IMR-90 (cell line): ENCODE measurements around the gene BHLHE23. TPM values are rescaled to one million over a fixed set of nuclear protein-coding genes. Genes with fewer than 3 reads are reported as not detected.

Experiments
- ATAC-seq: fragments of 200-7000 bp; cut with Tn5 transposase; 2 replicates; pipeline ENCODE4 v1.9.1; 2020; ENCODE audit warnings: low read depth, mild to moderate bottlenecking, moderate library complexity
- BruUV-seq: library from RNA; stranded (reverse); fragments of 400-500 nt; replicated peaks from 2 replicates; lab custom pipeline; 2021; lab: Mats Ljungman, UMichigan
- CTCF ChIA-PET: fragments of 300-600 bp; formaldehyde crosslinking; extraction: SDS; loops from one replicate; lab custom pipeline; 2021; ENCODE audit warnings: antibody characterized with exemption; lab: Yijun Ruan, JAX
- POLR2A ChIA-PET: fragments of 300-600 bp; sonication (Branson Sonifier 250); formaldehyde crosslinking; loops from one replicate; lab custom pipeline; 2022; ENCODE audit warnings: antibody characterized with exemption; ENCODE audit not compliant: unreplicated experiment; lab: Charles Lee
- DNase-seq: peaks from one replicate; pipeline ENCODE4 v3.0.0; 2013
- H2AFZ ChIP-seq: replicated peaks from 2 replicates; pipeline ENCODE3; 2013; ENCODE audit warnings: low read length, mild to moderate bottlenecking; ENCODE audit not compliant: poor library complexity
- H2AK5ac ChIP-seq: 2 replicates; pipeline ENCODE4 v1.6.1; 2013; ENCODE audit warnings: low read depth, low read length, inconsistent platforms
- H2AK9ac ChIP-seq: replicated peaks from 2 replicates; pipeline ENCODE3; 2013; ENCODE audit warnings: mild to moderate bottlenecking, low read depth, low read length, moderate library complexity; ENCODE audit not compliant: poor library complexity
- H2BK120ac ChIP-seq: 2 replicates; pipeline ENCODE4 v1.6.1; 2013; ENCODE audit warnings: low read depth, low read length, inconsistent platforms
- H2BK15ac ChIP-seq: 3 replicates; pipeline ENCODE4 v1.6.1; 2013; ENCODE audit warnings: low read depth, low read length, inconsistent platforms
- H2BK20ac ChIP-seq: 2 replicates; pipeline ENCODE4 v1.6.1; 2013; ENCODE audit warnings: low read depth, mild to moderate bottlenecking, inconsistent platforms, low read length, moderate library complexity
- H2BK5ac ChIP-seq: 2 replicates; pipeline ENCODE4 v1.6.1; 2013; ENCODE audit warnings: mild to moderate bottlenecking, low read depth, low read length, inconsistent platforms; ENCODE audit not compliant: poor library complexity, severe bottlenecking
- H3K14ac ChIP-seq: replicated peaks from 2 replicates; pipeline ENCODE4 v1.6.1; 2013; ENCODE audit warnings: low read depth, low read length, inconsistent platforms
- H3K18ac ChIP-seq: 2 replicates; pipeline ENCODE4 v1.6.1; 2013; ENCODE audit warnings: low read depth, low read length, control low read depth
- H3K23ac ChIP-seq: 2 replicates; pipeline ENCODE4 v1.6.1; 2013; ENCODE audit warnings: low read depth, low read length, inconsistent platforms
- H3K27ac ChIP-seq: 2 replicates; pipeline ENCODE4 v1.5.1; 2013; ENCODE audit warnings: mild to moderate bottlenecking, control low read depth, low read length; ENCODE audit not compliant: insufficient read depth
- H3K27me3 ChIP-seq: 2 replicates; pipeline ENCODE4 v1.6.1; 2013; ENCODE audit warnings: low read length; ENCODE audit not compliant: control insufficient read depth, insufficient read depth
- H3K36me3 ChIP-seq: 2 replicates; pipeline ENCODE4 v1.6.1; 2013; ENCODE audit warnings: low read length, mixed read lengths; ENCODE audit not compliant: control insufficient read depth, insufficient read depth
- H3K4ac ChIP-seq: 2 replicates; pipeline ENCODE4 v1.6.1; 2013; ENCODE audit warnings: low read depth, low read length, inconsistent platforms
- H3K4me1 ChIP-seq: 2 replicates; pipeline ENCODE4 v1.6.1; 2013; ENCODE audit warnings: low read length, mixed read lengths; ENCODE audit not compliant: control insufficient read depth, insufficient read depth
- H3K4me2 ChIP-seq: 2 replicates; pipeline ENCODE4 v1.6.1; 2013; ENCODE audit warnings: low read depth, mild to moderate bottlenecking, control low read depth, low read length, moderate library complexity
- H3K4me3 ChIP-seq: 2 replicates; pipeline ENCODE4 v1.5.1; 2013; ENCODE audit warnings: low read depth, mild to moderate bottlenecking, control low read depth, low read length, moderate library complexity; ENCODE audit not compliant: insufficient read depth
- H3K56ac ChIP-seq: 2 replicates; pipeline ENCODE4 v1.6.1; 2013; ENCODE audit warnings: low read length, inconsistent platforms; ENCODE audit not compliant: insufficient read depth; ENCODE audit errors: extremely low read depth
- H3K79me1 ChIP-seq, 2 experiments: 2 replicates each; pipeline ENCODE4 v1.6.1; 2013; ENCODE audit warnings: low read length in 2 of 2, inconsistent platforms in 1 of 2, low read depth in 1 of 2
- H3K9ac ChIP-seq: 2 replicates; pipeline ENCODE4 v1.6.1; 2013; ENCODE audit warnings: low read depth, low read length, control low read depth
- H3K9me1 ChIP-seq: 2 replicates; pipeline ENCODE4 v1.6.1; 2013; ENCODE audit warnings: low read length, inconsistent platforms; ENCODE audit not compliant: insufficient read depth
- H3K9me3 ChIP-seq: 2 replicates; pipeline ENCODE4 v1.6.1; 2013; ENCODE audit warnings: low read length; ENCODE audit not compliant: control insufficient read depth, insufficient read depth
- H4K20me1 ChIP-seq: 2 replicates; pipeline ENCODE4 v1.6.1; 2013; ENCODE audit warnings: low read length, inconsistent platforms; ENCODE audit not compliant: insufficient read depth
- H4K5ac ChIP-seq: 2 replicates; pipeline ENCODE4 v1.6.1; 2013; ENCODE audit warnings: mild to moderate bottlenecking, low read depth, low read length, control low read depth
- H4K8ac ChIP-seq, 2 experiments: 2 replicates each; pipeline ENCODE4 v1.6.1; 2013; ENCODE audit warnings: low read depth in 2 of 2, low read length in 2 of 2, control low read depth in 1 of 2, inconsistent platforms in 1 of 2
- H4K91ac ChIP-seq: 2 replicates; pipeline ENCODE4 v1.6.1; 2013; ENCODE audit warnings: low read depth, low read length, inconsistent platforms; ENCODE audit not compliant: insufficient read depth
- BHLHE40 ChIP-seq: fragments of 150-350 bp; IDR thresholded peaks from 2 replicates; pipeline ENCODE4 v1.6.1; 2016; ENCODE audit warnings: mild to moderate bottlenecking, low read depth, low read length
- CEBPB ChIP-seq: IDR thresholded peaks from 2 replicates; pipeline ENCODE4 v1.6.1; 2012; ENCODE audit warnings: low read depth, low read length, improper control_type of control experiment
- CHD1 ChIP-seq: IDR thresholded peaks from 2 replicates; pipeline ENCODE4 v1.6.1; 2012; ENCODE audit warnings: low read depth, low read length, improper control_type of control experiment
- CTCF ChIP-seq: conservative IDR thresholded peaks from 2 replicates; pipeline ENCODE4 v1.5.1; 2012; ENCODE audit warnings: mild to moderate bottlenecking, low read depth, low read length, improper control_type of control experiment
- ELK1 ChIP-seq: fragments of 150-350 bp; IDR thresholded peaks from 2 replicates; pipeline ENCODE4 v1.6.1; 2016; ENCODE audit warnings: low read depth, mild to moderate bottlenecking, low read length, moderate library complexity, borderline replicate concordance
- FOS ChIP-seq: fragments of 150-350 bp; IDR thresholded peaks from 2 replicates; pipeline ENCODE4 v1.6.1; 2016; ENCODE audit warnings: low read depth, low read length
- MAFK ChIP-seq: IDR thresholded peaks from 2 replicates; pipeline ENCODE4 v1.6.1; 2012; ENCODE audit warnings: low read depth, low read length, improper control_type of control experiment
- MAZ ChIP-seq: IDR thresholded peaks from 2 replicates; pipeline ENCODE4 v1.6.1; 2012; ENCODE audit warnings: low read depth, mild to moderate bottlenecking, low read length, improper control_type of control experiment, moderate library complexity, borderline replicate concordance
- MXI1 ChIP-seq: IDR thresholded peaks from 2 replicates; pipeline ENCODE4 v1.6.1; 2012; ENCODE audit warnings: low read depth, mild to moderate bottlenecking, low read length, moderate library complexity, borderline replicate concordance
- NFE2L2 ChIP-seq: fragments of 150-350 bp; IDR thresholded peaks from 2 replicates; pipeline ENCODE4 v1.6.1; 2016; ENCODE audit warnings: low read depth, mild to moderate bottlenecking, low read length
- POLR2A ChIP-seq: IDR thresholded peaks from 2 replicates; pipeline ENCODE4 v1.6.1; 2012; ENCODE audit warnings: mild to moderate bottlenecking, low read depth, low read length
- RAD21 ChIP-seq: IDR thresholded peaks from 2 replicates; pipeline ENCODE4 v1.6.1; 2012; ENCODE audit warnings: low read length, improper control_type of control experiment
- RCOR1 ChIP-seq: IDR thresholded peaks from 2 replicates; pipeline ENCODE4 v1.6.1; 2012; ENCODE audit warnings: mild to moderate bottlenecking, low read length, improper control_type of control experiment; ENCODE audit not compliant: insufficient replicate concordance
- RFX5 ChIP-seq: IDR thresholded peaks from 2 replicates; pipeline ENCODE4 v1.8.0; 2012; ENCODE audit warnings: low read depth, mild to moderate bottlenecking, low read length, moderate library complexity
- SMC3 ChIP-seq: fragments of 150-350 bp; IDR thresholded peaks from 2 replicates; pipeline ENCODE4 v1.6.1; 2016; ENCODE audit warnings: low read depth, mild to moderate bottlenecking, antibody characterized with exemption, low read length, moderate library complexity
- USF2 ChIP-seq: fragments of 150-350 bp; IDR thresholded peaks from 2 replicates; pipeline ENCODE4 v1.6.1; 2017; ENCODE audit warnings: mild to moderate bottlenecking, antibody characterized with exemption, low read length, low read depth
- WGBS, 2 experiments: methylation state at CpG; one replicate each; pipeline versions ENCODE4 v1.1.5 to v1.1.7; 2013; ENCODE audit warnings: missing lambda C conversion rate in 2 of 2; ENCODE audit not compliant: insufficient read length in 1 of 2; ENCODE audit errors: extremely low coverage in 2 of 2; 5-methylcytosine and 5-hydroxymethylcytosine counted together
- dilution Hi-C: fragments of 300-500 bp; cut with HindIII; formaldehyde crosslinking; loops from one replicate; pipeline ENCODE4 v1.14.3; 2018; ENCODE audit warnings: low sequenced_read_pairs; ENCODE audit not compliant: unreplicated experiment
- in situ Hi-C: fragments of 300-500 bp; cut with MboI; formaldehyde crosslinking; loops from 3 replicates; pipeline ENCODE4 v1.14.3; 2019; ENCODE audit warnings: low sequenced_read_pairs, inconsistent platforms, mixed read lengths
- intact Hi-C: fragments of 100-400 bp; cut with micrococcal nuclease; formaldehyde crosslinking; loops from 2 replicates; pipeline ENCODE4 v1.10.0; 2022
- polyA plus RNA-seq, 3 experiments: library from polyadenylated mRNA; depleted of rRNA; stranded (reverse); fragments of >200 nt; gene quantifications; 2 replicates each; pipeline ENCODE4 v1.2.3, GENCODE V29; 2012; ENCODE audit warnings: low replicate concordance in 1 of 3
- total RNA-seq: library from RNA; depleted of rRNA; stranded (reverse); fragments of >200 nt; gene quantifications from 2 replicates; pipeline ENCODE4 v1.2.3, GENCODE V29; 2012

The BHLHE23 gene
- total and polyA plus RNA-seq, 2 of the 4 experiments (the other 2 are of a cell fraction): not detected

GRCh38 chr20:63014287-63014686 lies 7.5 kb upstream of the BHLHE23 start:
- H4K20me1 ChIP-seq: 0 out of 2 replicates have a peak, but pooled peaks cover 3% of the 10 kb centered on the region
- H3K56ac ChIP-seq: no peak overlapping the region
- no peak overlapping the region for H3K14ac ChIP-seq
- H3K4me3 ChIP-seq: no peak overlapping the region
- H2BK20ac ChIP-seq: no peak overlapping the region
- peaks cover 71% of the 10 kb centered on the region for H3K27me3 ChIP-seq
- no peak overlapping the region for H3K9ac ChIP-seq
- H3K23ac ChIP-seq: no peak overlapping the region
- H2BK5ac ChIP-seq: no peak overlapping the region
- no peak overlapping the region for H3K4me2 ChIP-seq
- no peaks in the 10 kb centered on the region for H3K9me1 ChIP-seq
- H4K5ac ChIP-seq: no peak overlapping the region
- intact Hi-C loops (no loop called here), in situ Hi-C loops (loop anchor here (10.0 to 25.0 kb wide), 2 partner anchors 139 to 327 kb away; no protein-coding TSS in a partner anchor), dilution Hi-C loops (no loop called here)
- H3K27ac ChIP-seq: no peak overlapping the region
- DNase-seq (no peak), ATAC-seq (peak; percentile 24; the same call in 1 of the 2 replicates)
- ChIA-PET CTCF (interaction anchor here (0.8 kb wide), 1 partner anchor 10 kb away, joined by 3 read pairs; no protein-coding TSS in a partner anchor), POLR2A (no interaction called here)
- H2AK5ac ChIP-seq: no peak overlapping the region
- no peak overlapping the region for H2BK15ac ChIP-seq
- BruUV-seq: no TSS peak
- no peak overlapping the region for H3K18ac ChIP-seq
- TF ChIP-seq RAD21 (no peak), NFE2L2 (no peak), ELK1 (no peak), BHLHE40 (no peak), USF2 (no peak), POLR2A (no peak), CEBPB (no peak), SMC3 (no peak), FOS (no peak), MXI1 (no peak), RFX5 (no peak), RCOR1 (no peak), CHD1 (no peak), MAZ (no peak), MAFK (no peak), CTCF (no peak)
- H2AK9ac ChIP-seq: no peak overlapping the region
- 36% methylated on average over 4 of the region's 12 CpGs; no CpG with 5 or more reads in 1 of the 2 experiments for WGBS, 2 experiments
- no peaks in the 10 kb centered on the region for H3K4me1 ChIP-seq
- no peaks in the 10 kb centered on the region for H3K79me1 ChIP-seq
- no peak overlapping the region for H2AFZ ChIP-seq
- H4K8ac ChIP-seq: no peak overlapping the region
- H3K4ac ChIP-seq: no peak overlapping the region
- H3K36me3 ChIP-seq: no peaks in the 10 kb centered on the region
- H3K9me3 ChIP-seq: peaks cover 13% of the 10 kb centered on the region
- H2BK120ac ChIP-seq: no peak overlapping the region
- no peak overlapping the region for H4K91ac ChIP-seq
